NT2/D1 (cell line): Measurements from ENCODE around the gene PDE6B.

Experiments
- SUZ12 ChIP-seq: IDR thresholded peaks from 2 replicates; pipeline ENCODE4 v1.6.1; 2011; ENCODE audit not compliant: insufficient read length, insufficient read depth; ENCODE audit errors: extremely low read depth
- YY1 ChIP-seq: IDR thresholded peaks from 2 replicates; pipeline ENCODE4 v1.6.1; 2011; ENCODE audit not compliant: insufficient read length, insufficient read depth
- ZNF274 ChIP-seq: IDR thresholded peaks from 2 replicates; pipeline ENCODE4 v1.6.1; 2011; ENCODE audit warnings: mild to moderate bottlenecking, low read depth, low read length

DNA sequence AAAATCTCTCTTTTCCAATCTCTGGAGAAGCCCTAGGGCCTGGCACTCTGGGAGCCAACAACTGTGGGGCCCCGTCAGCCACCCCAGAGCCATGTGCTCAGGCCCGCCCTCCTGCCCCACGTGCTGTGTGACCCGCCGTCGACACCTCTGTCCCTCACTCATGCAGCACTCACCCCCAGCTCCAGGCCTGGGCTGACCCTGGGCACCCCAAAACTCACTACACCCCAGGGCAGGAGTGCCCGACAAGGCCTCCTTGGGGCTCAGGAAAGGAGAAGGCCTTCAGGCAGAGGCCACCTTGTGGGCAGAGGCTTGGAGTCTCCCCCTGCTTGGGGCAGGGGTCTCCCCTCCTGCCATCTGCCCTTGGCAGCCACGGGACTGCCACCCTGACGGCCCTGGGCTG, 54.7 kb downstream of the PDE6B start:
- no peak for TF ChIP-seq ZNF274
- no peak for TF ChIP-seq SUZ12
- TF ChIP-seq YY1: no peak
